Gastrocnemius medialis (tissue), 4 donors: Measurements from ENCODE around the gene QSOX2.

Experiments used
- CTCF ChIP-seq, 5 experiments: fragments of 450-650 bp in 3 of 5; fragments of 200-600 bp in 2 of 5; sonication (generic) in 2 of 5; IDR thresholded peaks in 4 of 5; conservative IDR thresholded peaks in 1 of 5; 1 replicate in 4 of 5; 2 replicates in 1 of 5; pipeline ENCODE4 v1.5.1; 2016 to 2019; ENCODE audit warnings: antibody characterized with exemption in 5 of 5, mild to moderate bottlenecking in 3 of 5, moderate library complexity in 3 of 5
- POLR2A ChIP-seq, 2 donors: fragments of 450-650 bp; IDR thresholded peaks; one replicate each; pipeline ENCODE4 v1.6.1; 2017; ENCODE audit warnings: antibody characterized with exemption in 2 of 2, mild to moderate bottlenecking in 2 of 2, moderate library complexity in 2 of 2

- TF ChIP-seq CTCF (IDR thresholded peaks at IDR 0.05 in 4 of 5, conservative IDR thresholded peaks at IDR 0.05 in 1 of 5) (no peak), POLR2A (IDR thresholded peaks at IDR 0.05) (no peak)
Measured at GRCh38 chr9:136291306-136292025, 45.9 kb upstream of the QSOX2 start.
